ENCODE results near the gene TOR3A. TPM values are rescaled to one million over a fixed set of nuclear protein-coding genes. Genes with fewer than 3 reads are reported as not detected.
"Not testable (repeated sequence)": the region's sequence is repeated elsewhere in the genome, so short reads cannot be mapped to it uniquely, and the experiment has no call there.

TOR3A gene
- total RNA-seq, 4 donors from 2014 or later, result 17.8 to 40.5 (median 31.4) TPM

- Histone ChIP-seq H3K36me3 (peaks cover 0 to 14% of the 10 kb centered on the region in 2 donors), H3K27ac (no peak overlapping the region), H3K4me1 (peaks cover 0 to 44% (median 0%) of the 10 kb centered on the region in 3 donors), H3K9me3 (no peaks in the 10 kb centered on the region), H3K27me3 (no peaks in the 10 kb centered on the region), H3K4me3 (no peak overlapping the region)
- ATAC-seq, result no peak
- 95 to 96% methylated on average over 4 of the region's 4 CpGs for WGBS, 2 donors (ENCODE audit: low coverage in 1 of 2)
- TF ChIP-seq CTCF (IDR thresholded peaks at IDR 0.05) (no peak), POLR2AphosphoS5 (IDR thresholded peaks at IDR 0.05) (no peak), POLR2A (IDR thresholded peaks at IDR 0.05) (no peak), EP300 (IDR thresholded peaks at IDR 0.05) (no peak)
These were observed 46.6 kb downstream of the TOR3A start for GRCh38 chr1:179128520-179128919.

- peak overlapping the region in 3 of 4 donors; percentile 18 to 57 (median 54) for H3K27ac ChIP-seq
- TF ChIP-seq EP300 (IDR thresholded peaks at IDR 0.05) (no peak), POLR2AphosphoS5 (IDR thresholded peaks at IDR 0.05) (no peak), POLR2A (IDR thresholded peaks at IDR 0.05) (no peak), CTCF (IDR thresholded peaks at IDR 0.05) (no peak)
- H3K4me3 ChIP-seq, result peak overlapping the region; percentile 3 to 38
- peaks cover 0 to 10% of the 10 kb centered on the region in 2 donors for H3K36me3 ChIP-seq
- H3K27me3 ChIP-seq, result no peaks in the 10 kb centered on the region
- peak; percentile 54 for ATAC-seq
- peaks cover 0 to 44% (median 0%) of the 10 kb centered on the region in 3 donors for H3K4me1 ChIP-seq
- WGBS, 2 donors (ENCODE audit: low coverage in 1 of 2), result 52 to 62% methylated on average over 4 to 6 of the region's 10 CpGs
- no peaks in the 10 kb centered on the region for H3K9me3 ChIP-seq
These were observed 48.0 kb downstream of the TOR3A start for GRCh38 chr1:179129702-179130473.

- not testable (repeated sequence) for ATAC-seq, H3K9me3 ChIP-seq, H3K36me3 ChIP-seq, H3K27me3 ChIP-seq, H3K27ac ChIP-seq, H3K4me3 ChIP-seq
- no CpG with 5 or more reads among the region's 27 CpGs for WGBS, 2 donors (ENCODE audit: low coverage in 1 of 2)
- peaks cover 0 to 24% (median 0%) of the 10 kb centered on the region in 3 donors for H3K4me1 ChIP-seq
These were observed 53.3 kb downstream of the TOR3A start for GRCh38 chr1:179135168-179135567.

GRCh38 chr1:179135707-179136106, 53.8 kb downstream of the TOR3A start:
- ATAC-seq, H3K27me3 ChIP-seq, H3K4me3 ChIP-seq, H3K9me3 ChIP-seq, H3K27ac ChIP-seq, H3K36me3 ChIP-seq: not testable (repeated sequence)
- H3K4me1 ChIP-seq, result peaks cover 0 to 22% (median 0%) of the 10 kb centered on the region in 3 donors
- WGBS, 2 donors (ENCODE audit: low coverage in 1 of 2), result no CpG with 5 or more reads among the region's 28 CpGs

GRCh38 chr1:179137617-179138255, 55.9 kb downstream of the TOR3A start:
- H3K36me3 ChIP-seq, result no peaks in the 10 kb centered on the region
- H3K4me1 ChIP-seq, result peaks cover 0 to 24% (median under 1%) of the 10 kb centered on the region in 3 donors
- 83% methylated on average over 1 of the region's 5 CpGs; no CpG with 5 or more reads in 1 of the 2 donors for WGBS, 2 donors (ENCODE audit: low coverage in 1 of 2)
- H3K9me3 ChIP-seq, result no peaks in the 10 kb centered on the region
- H3K27ac ChIP-seq, result peak overlapping the region in 1 of 4 donors; percentile 18
- TF ChIP-seq EP300 (IDR thresholded peaks at IDR 0.05) (no peak), POLR2A (IDR thresholded peaks at IDR 0.05) (no peak), CTCF (IDR thresholded peaks at IDR 0.05) (no peak), POLR2AphosphoS5 (IDR thresholded peaks at IDR 0.05) (no peak)
- H3K27me3 ChIP-seq, result no peaks in the 10 kb centered on the region
- peak; percentile 66 for ATAC-seq
- no peak overlapping the region for H3K4me3 ChIP-seq

- not testable (repeated sequence) for H3K4me3 ChIP-seq, H3K27me3 ChIP-seq, H3K27ac ChIP-seq, H3K36me3 ChIP-seq, ATAC-seq, H3K9me3 ChIP-seq
- H3K4me1 ChIP-seq, result peaks cover 0 to 33% (median 3%) of the 10 kb centered on the region in 3 donors
- WGBS, 2 donors (ENCODE audit: low coverage in 1 of 2), result 97% methylated on average over 5 of the region's 21 CpGs; no CpG with 5 or more reads in 1 of the 2 donors
These were observed 56.9 kb downstream of the TOR3A start for GRCh38 chr1:179138755-179139154.
